WTC11 (cell line): Measurements from ENCODE around the gene GAPT. TPM values are rescaled to one million over a fixed set of nuclear protein-coding genes. Genes with fewer than 3 reads are reported as not detected.

ENCODE experiments used
- ATF1 ChIP-seq: sonication (generic); formaldehyde crosslinking; IDR thresholded peaks from 2 replicates; pipeline ENCODE4 v1.8.1; 2023; ENCODE audit warnings: mild to moderate bottlenecking, moderate library complexity, missing genetic modification reagents
- CBFB ChIP-seq: sonication (generic); formaldehyde crosslinking; IDR thresholded peaks from 2 replicates; pipeline ENCODE4 v1.8.1; 2022; ENCODE audit warnings: mild to moderate bottlenecking, low read depth, missing genetic modification reagents
- EMX1 ChIP-seq: fragments of 250-450 bp; sonication (Bioruptor Pico); IDR thresholded peaks from 2 replicates; pipeline ENCODE4 v1.8.0; 2021; ENCODE audit warnings: mild to moderate bottlenecking
- ESRRA ChIP-seq: sonication (generic); formaldehyde crosslinking; IDR thresholded peaks from 2 replicates; pipeline ENCODE4 v1.8.1; 2022; ENCODE audit warnings: mild to moderate bottlenecking, missing genetic modification reagents, borderline replicate concordance
- FOXJ3 ChIP-seq: sonication (generic); formaldehyde crosslinking; IDR thresholded peaks from 2 replicates; pipeline ENCODE4 v1.9.0; 2021; ENCODE audit warnings: missing genetic modification reagents, mild to moderate bottlenecking, borderline replicate concordance
- FOXP1 ChIP-seq: sonication (generic); formaldehyde crosslinking; IDR thresholded peaks from 2 replicates; pipeline ENCODE4 v1.8.0; 2022; ENCODE audit warnings: missing genetic modification reagents, mild to moderate bottlenecking, moderate library complexity, borderline replicate concordance
- GABPB1 ChIP-seq: sonication (generic); formaldehyde crosslinking; IDR thresholded peaks from 2 replicates; pipeline ENCODE4 v1.8.1; 2023; ENCODE audit warnings: mild to moderate bottlenecking, missing genetic modification reagents
- GTF2I ChIP-seq: fragments of 250-450 bp; sonication (Bioruptor Pico); conservative IDR thresholded peaks from 2 replicates; pipeline ENCODE4 v1.4.0; 2021; ENCODE audit warnings: mild to moderate bottlenecking
- HMGA2 ChIP-seq: fragments of 250-450 bp; sonication (Bioruptor Pico); IDR thresholded peaks from 2 replicates; pipeline ENCODE4 v1.4.0; 2021; ENCODE audit warnings: mild to moderate bottlenecking, moderate library complexity
- NFYB ChIP-seq: sonication (generic); formaldehyde crosslinking; conservative IDR thresholded peaks from 2 replicates; pipeline ENCODE4 v1.8.0; 2022; ENCODE audit warnings: low read depth, missing genetic modification reagents
- NR3C1 ChIP-seq: sonication (generic); formaldehyde crosslinking; conservative IDR thresholded peaks from 2 replicates; pipeline ENCODE4 v1.8.1; 2023; ENCODE audit warnings: low read depth, mild to moderate bottlenecking, missing genetic modification reagents
- TEAD4 ChIP-seq: sonication (generic); formaldehyde crosslinking; IDR thresholded peaks from 2 replicates; pipeline ENCODE4 v1.8.0; 2022; ENCODE audit warnings: mild to moderate bottlenecking, missing genetic modification reagents
- ZBTB21 ChIP-seq: sonication (generic); formaldehyde crosslinking; IDR thresholded peaks from 2 replicates; pipeline ENCODE4 v1.8.1; 2023; ENCODE audit warnings: mild to moderate bottlenecking, missing genetic modification reagents, borderline replicate concordance
- ZNF671 ChIP-seq: fragments of 250-450 bp; sonication (Bioruptor Pico); IDR thresholded peaks from 2 replicates; pipeline ENCODE4 v1.8.0; 2021; ENCODE audit warnings: mild to moderate bottlenecking
- total RNA-seq: library from RNA; stranded (reverse); gene quantifications from 3 replicates; pipeline ENCODE4 v1.2.3, GENCODE V29; 2021
- TF ChIP-seq, protein P1 (sequence below): sonication (generic); formaldehyde crosslinking; IDR thresholded peaks from 2 replicates; pipeline ENCODE4 v1.8.1; 2022; ENCODE audit warnings: mild to moderate bottlenecking, moderate library complexity, missing genetic modification reagents
- TF ChIP-seq, protein P2 (sequence below): sonication (generic); formaldehyde crosslinking; IDR thresholded peaks from 2 replicates; pipeline ENCODE4 v1.8.0; 2022; ENCODE audit warnings: missing genetic modification reagents
- TF ChIP-seq, protein P3 (sequence below): sonication (generic); formaldehyde crosslinking; IDR thresholded peaks from 2 replicates; pipeline ENCODE4 v1.8.1; 2023; ENCODE audit warnings: mild to moderate bottlenecking, missing genetic modification reagents, moderate library complexity
- TF ChIP-seq, protein P4 (sequence below): fragments of 250-450 bp; sonication (Bioruptor Pico); conservative IDR thresholded peaks from 2 replicates; pipeline ENCODE4 v1.9.0; 2021; ENCODE audit warnings: mild to moderate bottlenecking
- TF ChIP-seq, protein P5 (sequence below): sonication (generic); formaldehyde crosslinking; IDR thresholded peaks from 2 replicates; pipeline ENCODE4 v1.8.0; 2023; ENCODE audit warnings: missing genetic modification reagents, mild to moderate bottlenecking, borderline replicate concordance
- TF ChIP-seq, protein P6 (sequence below): fragments of 250-450 bp; sonication (Bioruptor Pico); IDR thresholded peaks from 2 replicates; pipeline ENCODE4 v1.9.0; 2021; ENCODE audit warnings: mild to moderate bottlenecking

GAPT gene
- total RNA-seq, 1 experiment from 2014 or later: not detected

DNA sequence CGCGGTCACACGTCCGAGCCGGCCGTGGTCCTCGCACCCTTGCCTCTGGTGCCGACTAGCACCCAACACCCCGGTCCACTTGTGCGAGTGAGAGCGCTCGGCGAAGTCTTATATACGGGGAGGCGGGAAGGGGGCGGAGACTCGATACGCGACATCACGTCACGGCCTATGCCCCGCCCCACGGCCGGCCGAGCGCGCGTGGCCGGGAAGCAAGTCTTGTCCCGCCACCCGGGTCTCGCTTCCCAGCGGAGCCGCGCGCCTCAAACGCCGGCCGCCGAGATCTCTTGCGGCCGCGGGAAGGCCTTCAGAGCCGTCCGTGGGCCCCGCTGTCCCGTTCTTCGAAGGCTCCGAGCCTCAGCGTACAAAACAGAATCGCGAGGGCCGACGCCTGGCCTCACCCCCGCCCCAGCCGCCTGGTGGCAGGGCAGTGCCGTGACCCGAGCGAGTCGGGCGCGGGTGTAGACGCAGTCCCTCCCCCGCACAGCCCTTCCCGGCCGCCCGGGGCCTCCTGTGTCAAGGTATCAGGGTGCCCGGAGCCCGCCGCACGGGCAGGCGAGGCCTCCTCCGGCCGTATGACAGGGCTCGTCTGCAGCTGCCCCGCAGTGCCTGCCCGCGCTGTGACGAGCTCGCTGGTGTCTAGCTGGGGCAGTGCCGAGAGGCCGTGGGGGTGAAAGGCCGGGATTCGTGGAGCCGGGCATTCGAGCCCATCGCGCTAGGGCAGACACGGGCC, 31.1 kb upstream of the GAPT start, which contains the start of gene PLK2 (continued):
- TF ChIP-seq, protein P1, sequence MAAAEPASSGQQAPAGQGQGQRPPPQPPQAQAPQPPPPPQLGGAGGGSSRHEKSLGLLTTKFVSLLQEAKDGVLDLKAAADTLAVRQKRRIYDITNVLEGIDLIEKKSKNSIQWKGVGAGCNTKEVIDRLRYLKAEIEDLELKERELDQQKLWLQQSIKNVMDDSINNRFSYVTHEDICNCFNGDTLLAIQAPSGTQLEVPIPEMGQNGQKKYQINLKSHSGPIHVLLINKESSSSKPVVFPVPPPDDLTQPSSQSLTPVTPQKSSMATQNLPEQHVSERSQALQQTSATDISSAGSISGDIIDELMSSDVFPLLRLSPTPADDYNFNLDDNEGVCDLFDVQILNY (CRISPR knock-in tag): 0 out of 2 replicates have a peak, but pooled peaks have one; percentile 33
- TF ChIP-seq CBFB (CRISPR knock-in tag) (no peak), ATF1 (CRISPR knock-in tag) (peak; percentile 84), NR3C1 (CRISPR knock-in tag) (no peak), GABPB1 (CRISPR knock-in tag) (no peak), TEAD4 (CRISPR knock-in tag) (no peak), FOXP1 (CRISPR knock-in tag) (peak; percentile 72; the same call in 1 of the 2 replicates), HMGA2 (CRISPR knock-in tag) (no peak), ZNF671 (CRISPR knock-in tag) (no peak), EMX1 (CRISPR knock-in tag) (no peak), ZBTB21 (CRISPR knock-in tag) (0 out of 2 replicates have a peak, but pooled peaks have one; percentile 22), ESRRA (CRISPR knock-in tag) (no peak), NFYB (CRISPR knock-in tag) (no peak), FOXJ3 (CRISPR knock-in tag) (no peak), GTF2I (CRISPR knock-in tag) (0 out of 2 replicates have a peak, but pooled peaks have one; percentile 22)
- TF ChIP-seq, protein P2, sequence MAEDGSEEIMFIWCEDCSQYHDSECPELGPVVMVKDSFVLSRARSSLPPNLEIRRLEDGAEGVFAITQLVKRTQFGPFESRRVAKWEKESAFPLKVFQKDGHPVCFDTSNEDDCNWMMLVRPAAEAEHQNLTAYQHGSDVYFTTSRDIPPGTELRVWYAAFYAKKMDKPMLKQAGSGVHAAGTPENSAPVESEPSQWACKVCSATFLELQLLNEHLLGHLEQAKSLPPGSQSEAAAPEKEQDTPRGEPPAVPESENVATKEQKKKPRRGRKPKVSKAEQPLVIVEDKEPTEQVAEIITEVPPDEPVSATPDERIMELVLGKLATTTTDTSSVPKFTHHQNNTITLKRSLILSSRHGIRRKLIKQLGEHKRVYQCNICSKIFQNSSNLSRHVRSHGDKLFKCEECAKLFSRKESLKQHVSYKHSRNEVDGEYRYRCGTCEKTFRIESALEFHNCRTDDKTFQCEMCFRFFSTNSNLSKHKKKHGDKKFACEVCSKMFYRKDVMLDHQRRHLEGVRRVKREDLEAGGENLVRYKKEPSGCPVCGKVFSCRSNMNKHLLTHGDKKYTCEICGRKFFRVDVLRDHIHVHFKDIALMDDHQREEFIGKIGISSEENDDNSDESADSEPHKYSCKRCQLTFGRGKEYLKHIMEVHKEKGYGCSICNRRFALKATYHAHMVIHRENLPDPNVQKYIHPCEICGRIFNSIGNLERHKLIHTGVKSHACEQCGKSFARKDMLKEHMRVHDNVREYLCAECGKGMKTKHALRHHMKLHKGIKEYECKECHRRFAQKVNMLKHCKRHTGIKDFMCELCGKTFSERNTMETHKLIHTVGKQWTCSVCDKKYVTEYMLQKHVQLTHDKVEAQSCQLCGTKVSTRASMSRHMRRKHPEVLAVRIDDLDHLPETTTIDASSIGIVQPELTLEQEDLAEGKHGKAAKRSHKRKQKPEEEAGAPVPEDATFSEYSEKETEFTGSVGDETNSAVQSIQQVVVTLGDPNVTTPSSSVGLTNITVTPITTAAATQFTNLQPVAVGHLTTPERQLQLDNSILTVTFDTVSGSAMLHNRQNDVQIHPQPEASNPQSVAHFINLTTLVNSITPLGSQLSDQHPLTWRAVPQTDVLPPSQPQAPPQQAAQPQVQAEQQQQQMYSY (CRISPR knock-in tag): no peak
- TF ChIP-seq, protein P3, sequence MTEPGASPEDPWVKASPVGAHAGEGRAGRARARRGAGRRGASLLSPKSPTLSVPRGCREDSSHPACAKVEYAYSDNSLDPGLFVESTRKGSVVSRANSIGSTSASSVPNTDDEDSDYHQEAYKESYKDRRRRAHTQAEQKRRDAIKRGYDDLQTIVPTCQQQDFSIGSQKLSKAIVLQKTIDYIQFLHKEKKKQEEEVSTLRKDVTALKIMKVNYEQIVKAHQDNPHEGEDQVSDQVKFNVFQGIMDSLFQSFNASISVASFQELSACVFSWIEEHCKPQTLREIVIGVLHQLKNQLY (CRISPR knock-in tag): 0 out of 2 replicates have a peak, but pooled peaks have one; percentile 59
- TF ChIP-seq, protein P4, sequence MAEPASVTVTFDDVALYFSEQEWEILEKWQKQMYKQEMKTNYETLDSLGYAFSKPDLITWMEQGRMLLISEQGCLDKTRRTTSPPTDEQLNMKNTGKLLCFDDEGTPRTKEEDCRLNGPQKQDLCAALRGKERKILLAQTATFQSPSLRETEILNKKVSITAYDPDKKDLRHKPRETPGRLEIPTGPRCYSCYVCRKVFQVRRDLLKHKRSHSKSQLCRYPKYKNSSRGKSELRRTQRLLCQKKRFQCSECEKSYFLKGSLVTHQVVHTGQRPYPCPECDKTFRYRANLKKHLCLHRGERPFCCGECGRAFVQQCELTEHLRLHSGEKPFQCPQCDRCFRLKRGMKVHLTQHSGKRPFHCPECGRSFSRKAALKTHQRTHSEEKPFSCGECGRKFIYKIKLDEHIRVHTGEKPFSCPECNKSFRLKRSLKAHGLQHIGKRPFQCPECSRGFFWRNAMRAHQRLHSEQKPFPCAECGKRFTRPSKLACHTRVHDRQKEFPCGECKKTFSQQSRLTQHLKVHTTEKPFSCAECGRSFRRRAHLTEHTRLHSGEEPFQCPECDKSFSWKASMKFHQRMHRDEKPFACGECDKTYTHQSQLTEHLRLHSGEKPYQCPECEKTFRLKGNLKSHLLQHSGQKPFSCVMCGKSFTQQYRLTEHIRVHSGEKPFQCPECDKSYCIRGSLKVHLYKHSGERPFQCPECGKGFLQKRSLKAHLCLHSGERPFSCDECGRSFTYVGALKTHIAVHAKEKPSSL (CRISPR knock-in tag): no peak
- TF ChIP-seq, protein P5, sequence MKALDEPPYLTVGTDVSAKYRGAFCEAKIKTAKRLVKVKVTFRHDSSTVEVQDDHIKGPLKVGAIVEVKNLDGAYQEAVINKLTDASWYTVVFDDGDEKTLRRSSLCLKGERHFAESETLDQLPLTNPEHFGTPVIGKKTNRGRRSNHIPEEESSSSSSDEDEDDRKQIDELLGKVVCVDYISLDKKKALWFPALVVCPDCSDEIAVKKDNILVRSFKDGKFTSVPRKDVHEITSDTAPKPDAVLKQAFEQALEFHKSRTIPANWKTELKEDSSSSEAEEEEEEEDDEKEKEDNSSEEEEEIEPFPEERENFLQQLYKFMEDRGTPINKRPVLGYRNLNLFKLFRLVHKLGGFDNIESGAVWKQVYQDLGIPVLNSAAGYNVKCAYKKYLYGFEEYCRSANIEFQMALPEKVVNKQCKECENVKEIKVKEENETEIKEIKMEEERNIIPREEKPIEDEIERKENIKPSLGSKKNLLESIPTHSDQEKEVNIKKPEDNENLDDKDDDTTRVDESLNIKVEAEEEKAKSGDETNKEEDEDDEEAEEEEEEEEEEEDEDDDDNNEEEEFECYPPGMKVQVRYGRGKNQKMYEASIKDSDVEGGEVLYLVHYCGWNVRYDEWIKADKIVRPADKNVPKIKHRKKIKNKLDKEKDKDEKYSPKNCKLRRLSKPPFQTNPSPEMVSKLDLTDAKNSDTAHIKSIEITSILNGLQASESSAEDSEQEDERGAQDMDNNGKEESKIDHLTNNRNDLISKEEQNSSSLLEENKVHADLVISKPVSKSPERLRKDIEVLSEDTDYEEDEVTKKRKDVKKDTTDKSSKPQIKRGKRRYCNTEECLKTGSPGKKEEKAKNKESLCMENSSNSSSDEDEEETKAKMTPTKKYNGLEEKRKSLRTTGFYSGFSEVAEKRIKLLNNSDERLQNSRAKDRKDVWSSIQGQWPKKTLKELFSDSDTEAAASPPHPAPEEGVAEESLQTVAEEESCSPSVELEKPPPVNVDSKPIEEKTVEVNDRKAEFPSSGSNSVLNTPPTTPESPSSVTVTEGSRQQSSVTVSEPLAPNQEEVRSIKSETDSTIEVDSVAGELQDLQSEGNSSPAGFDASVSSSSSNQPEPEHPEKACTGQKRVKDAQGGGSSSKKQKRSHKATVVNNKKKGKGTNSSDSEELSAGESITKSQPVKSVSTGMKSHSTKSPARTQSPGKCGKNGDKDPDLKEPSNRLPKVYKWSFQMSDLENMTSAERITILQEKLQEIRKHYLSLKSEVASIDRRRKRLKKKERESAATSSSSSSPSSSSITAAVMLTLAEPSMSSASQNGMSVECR (CRISPR knock-in tag): no peak; the same call in 1 of the 2 replicates
- TF ChIP-seq, protein P6, sequence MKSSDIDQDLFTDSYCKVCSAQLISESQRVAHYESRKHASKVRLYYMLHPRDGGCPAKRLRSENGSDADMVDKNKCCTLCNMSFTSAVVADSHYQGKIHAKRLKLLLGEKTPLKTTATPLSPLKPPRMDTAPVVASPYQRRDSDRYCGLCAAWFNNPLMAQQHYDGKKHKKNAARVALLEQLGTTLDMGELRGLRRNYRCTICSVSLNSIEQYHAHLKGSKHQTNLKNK (CRISPR knock-in tag): no peak
- TF ChIP-seq, all 79 proteins: peak for 22
